ENCODE results near the gene RASAL3. TPM values are rescaled to one million over a fixed set of nuclear protein-coding genes. Genes with fewer than 3 reads are reported as not detected.

RASAL3 gene
- total RNA-seq, 1 experiment from 2014 or later = 0.57 TPM

DNA sequence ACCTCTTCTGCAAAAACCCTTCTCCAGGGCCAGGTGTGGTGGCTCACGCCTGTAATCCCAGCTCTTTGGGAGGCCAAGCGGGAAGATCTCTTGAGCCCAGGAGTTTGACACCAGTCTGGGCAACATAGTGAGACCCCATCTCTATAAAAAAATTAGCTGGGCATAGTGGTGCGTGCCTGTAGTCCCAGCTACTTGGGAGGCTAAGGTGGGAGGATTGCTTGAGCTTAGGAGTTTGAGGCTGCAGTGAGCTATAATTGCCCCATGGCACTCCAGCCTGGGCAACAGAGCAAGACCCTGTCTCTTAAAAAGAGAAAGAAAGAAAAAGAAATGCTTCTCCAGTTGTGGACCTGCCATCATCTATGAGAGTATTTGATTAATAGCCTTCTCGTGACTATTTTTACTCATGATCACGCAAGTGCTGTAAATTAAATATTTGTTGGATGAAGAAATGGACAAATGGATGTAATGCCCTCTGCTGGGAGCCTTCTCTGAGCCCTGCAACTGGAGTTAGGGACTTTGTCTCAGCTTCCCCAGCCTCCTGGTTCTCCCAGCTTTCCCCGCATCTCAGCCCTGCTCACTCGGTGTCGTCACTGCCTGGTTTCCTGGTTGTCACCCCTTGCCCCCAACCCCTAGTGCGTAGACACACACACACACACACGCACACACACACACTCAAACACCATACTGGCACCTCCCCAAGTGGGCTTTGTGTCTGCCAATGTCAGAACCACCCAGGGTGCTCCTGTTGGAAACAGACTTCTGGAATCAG lies 26.8 kb downstream of the RASAL3 start:
- no peak overlapping the region for H3K27ac ChIP-seq (ENCODE audit: low read depth, low read length)
- no peaks in the 10 kb centered on the region for H3K9me3 ChIP-seq (ENCODE audit: control insufficient read depth in 1 of 2, insufficient read depth in 1 of 2, low read depth in 1 of 2, low read length in 2 of 2)
- H3K79me2 ChIP-seq (ENCODE audit: insufficient read depth, low read length) = no peaks in the 10 kb centered on the region
- no peak for ATAC-seq
- H3K36me3 ChIP-seq (ENCODE audit: control insufficient read depth in 1 of 2, insufficient read depth in 2 of 2, low read length in 2 of 2) = no peaks in the 10 kb centered on the region
- no peak for DNase-seq (ENCODE audit: low read depth, low spot score)
- POLR2A ChIA-PET = interaction anchor here (1.7 kb wide), 1 partner anchor 19 kb away, joined by 5 read pairs; the partner anchor contains the start of gene AKAP8L
- RAD21 ChIA-PET (ENCODE audit: low non-redundant PET in 1 of 2, low total read pairs in 2 of 2, uncharacterized antibody in 2 of 2, unreplicated experiment in 2 of 2) = interaction anchor here in 1 of 2 experiments (0.6 kb wide), 1 partner anchor 78 kb away, joined by 5 read pairs; no protein-coding TSS in a partner anchor
- CTCF ChIA-PET = no interaction called here
- TF ChIP-seq EGR1 (IDR thresholded peaks at IDR 0.05; ENCODE audit: low read depth) (no peak), SP1 (IDR thresholded peaks at IDR 0.05; ENCODE audit: low read depth) (no peak), ZFX (IDR thresholded peaks at IDR 0.05) (no peak), FOSL1 (IDR thresholded peaks at IDR 0.05; ENCODE audit: low read depth) (no peak), CEBPB (IDR thresholded peaks at IDR 0.05; ENCODE audit: low read depth) (no peak), YY1 (IDR thresholded peaks at IDR 0.05; ENCODE audit: extremely low read depth, insufficient replicate concordance, low read depth, low read length) (no peak)
- TF ChIP-seq, protein P1, sequence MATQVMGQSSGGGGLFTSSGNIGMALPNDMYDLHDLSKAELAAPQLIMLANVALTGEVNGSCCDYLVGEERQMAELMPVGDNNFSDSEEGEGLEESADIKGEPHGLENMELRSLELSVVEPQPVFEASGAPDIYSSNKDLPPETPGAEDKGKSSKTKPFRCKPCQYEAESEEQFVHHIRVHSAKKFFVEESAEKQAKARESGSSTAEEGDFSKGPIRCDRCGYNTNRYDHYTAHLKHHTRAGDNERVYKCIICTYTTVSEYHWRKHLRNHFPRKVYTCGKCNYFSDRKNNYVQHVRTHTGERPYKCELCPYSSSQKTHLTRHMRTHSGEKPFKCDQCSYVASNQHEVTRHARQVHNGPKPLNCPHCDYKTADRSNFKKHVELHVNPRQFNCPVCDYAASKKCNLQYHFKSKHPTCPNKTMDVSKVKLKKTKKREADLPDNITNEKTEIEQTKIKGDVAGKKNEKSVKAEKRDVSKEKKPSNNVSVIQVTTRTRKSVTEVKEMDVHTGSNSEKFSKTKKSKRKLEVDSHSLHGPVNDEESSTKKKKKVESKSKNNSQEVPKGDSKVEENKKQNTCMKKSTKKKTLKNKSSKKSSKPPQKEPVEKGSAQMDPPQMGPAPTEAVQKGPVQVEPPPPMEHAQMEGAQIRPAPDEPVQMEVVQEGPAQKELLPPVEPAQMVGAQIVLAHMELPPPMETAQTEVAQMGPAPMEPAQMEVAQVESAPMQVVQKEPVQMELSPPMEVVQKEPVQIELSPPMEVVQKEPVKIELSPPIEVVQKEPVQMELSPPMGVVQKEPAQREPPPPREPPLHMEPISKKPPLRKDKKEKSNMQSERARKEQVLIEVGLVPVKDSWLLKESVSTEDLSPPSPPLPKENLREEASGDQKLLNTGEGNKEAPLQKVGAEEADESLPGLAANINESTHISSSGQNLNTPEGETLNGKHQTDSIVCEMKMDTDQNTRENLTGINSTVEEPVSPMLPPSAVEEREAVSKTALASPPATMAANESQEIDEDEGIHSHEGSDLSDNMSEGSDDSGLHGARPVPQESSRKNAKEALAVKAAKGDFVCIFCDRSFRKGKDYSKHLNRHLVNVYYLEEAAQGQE (IDR thresholded peaks at IDR 0.05; ENCODE audit: low read depth) = no peak
- TF ChIP-seq, protein P2, sequence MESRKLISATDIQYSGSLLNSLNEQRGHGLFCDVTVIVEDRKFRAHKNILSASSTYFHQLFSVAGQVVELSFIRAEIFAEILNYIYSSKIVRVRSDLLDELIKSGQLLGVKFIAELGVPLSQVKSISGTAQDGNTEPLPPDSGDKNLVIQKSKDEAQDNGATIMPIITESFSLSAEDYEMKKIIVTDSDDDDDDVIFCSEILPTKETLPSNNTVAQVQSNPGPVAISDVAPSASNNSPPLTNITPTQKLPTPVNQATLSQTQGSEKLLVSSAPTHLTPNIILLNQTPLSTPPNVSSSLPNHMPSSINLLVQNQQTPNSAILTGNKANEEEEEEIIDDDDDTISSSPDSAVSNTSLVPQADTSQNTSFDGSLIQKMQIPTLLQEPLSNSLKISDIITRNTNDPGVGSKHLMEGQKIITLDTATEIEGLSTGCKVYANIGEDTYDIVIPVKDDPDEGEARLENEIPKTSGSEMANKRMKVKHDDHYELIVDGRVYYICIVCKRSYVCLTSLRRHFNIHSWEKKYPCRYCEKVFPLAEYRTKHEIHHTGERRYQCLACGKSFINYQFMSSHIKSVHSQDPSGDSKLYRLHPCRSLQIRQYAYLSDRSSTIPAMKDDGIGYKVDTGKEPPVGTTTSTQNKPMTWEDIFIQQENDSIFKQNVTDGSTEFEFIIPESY (IDR thresholded peaks at IDR 0.05; ENCODE audit: extremely low read depth, insufficient replicate concordance, low read length) = no peak
- TF ChIP-seq, protein P3, sequence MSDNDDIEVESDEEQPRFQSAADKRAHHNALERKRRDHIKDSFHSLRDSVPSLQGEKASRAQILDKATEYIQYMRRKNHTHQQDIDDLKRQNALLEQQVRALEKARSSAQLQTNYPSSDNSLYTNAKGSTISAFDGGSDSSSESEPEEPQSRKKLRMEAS (IDR thresholded peaks at IDR 0.05) = no peak
- TF ChIP-seq, protein P4, sequence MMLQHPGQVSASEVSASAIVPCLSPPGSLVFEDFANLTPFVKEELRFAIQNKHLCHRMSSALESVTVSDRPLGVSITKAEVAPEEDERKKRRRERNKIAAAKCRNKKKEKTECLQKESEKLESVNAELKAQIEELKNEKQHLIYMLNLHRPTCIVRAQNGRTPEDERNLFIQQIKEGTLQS (IDR thresholded peaks at IDR 0.05) = no peak
- TF ChIP-seq, protein P5, sequence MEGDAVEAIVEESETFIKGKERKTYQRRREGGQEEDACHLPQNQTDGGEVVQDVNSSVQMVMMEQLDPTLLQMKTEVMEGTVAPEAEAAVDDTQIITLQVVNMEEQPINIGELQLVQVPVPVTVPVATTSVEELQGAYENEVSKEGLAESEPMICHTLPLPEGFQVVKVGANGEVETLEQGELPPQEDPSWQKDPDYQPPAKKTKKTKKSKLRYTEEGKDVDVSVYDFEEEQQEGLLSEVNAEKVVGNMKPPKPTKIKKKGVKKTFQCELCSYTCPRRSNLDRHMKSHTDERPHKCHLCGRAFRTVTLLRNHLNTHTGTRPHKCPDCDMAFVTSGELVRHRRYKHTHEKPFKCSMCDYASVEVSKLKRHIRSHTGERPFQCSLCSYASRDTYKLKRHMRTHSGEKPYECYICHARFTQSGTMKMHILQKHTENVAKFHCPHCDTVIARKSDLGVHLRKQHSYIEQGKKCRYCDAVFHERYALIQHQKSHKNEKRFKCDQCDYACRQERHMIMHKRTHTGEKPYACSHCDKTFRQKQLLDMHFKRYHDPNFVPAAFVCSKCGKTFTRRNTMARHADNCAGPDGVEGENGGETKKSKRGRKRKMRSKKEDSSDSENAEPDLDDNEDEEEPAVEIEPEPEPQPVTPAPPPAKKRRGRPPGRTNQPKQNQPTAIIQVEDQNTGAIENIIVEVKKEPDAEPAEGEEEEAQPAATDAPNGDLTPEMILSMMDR (IDR thresholded peaks at IDR 0.05 in 2 of 3, conservative IDR thresholded peaks at IDR 0.05 in 1 of 3; ENCODE audit: borderline replicate concordance in 1 of 3, insufficient read depth in 1 of 3, low read depth in 2 of 3, low read length in 2 of 3) = no peak
- H3K4me3 ChIP-seq (replicated peaks in 1 of 2; ENCODE audit: low read depth in 1 of 2, low read length in 2 of 2) = no peak overlapping the region
- intact Hi-C loops (cut with micrococcal nuclease) = no loop called here
- H4K20me1 ChIP-seq (ENCODE audit: insufficient read depth) = no peaks in the 10 kb centered on the region
- H3K4me2 ChIP-seq (ENCODE audit: low read length) = no peak overlapping the region
- BruUV-seq (replicated peaks) = no TSS peak
- no peak overlapping the region for H3K9ac ChIP-seq (ENCODE audit: low read length)
- H3K4me1 ChIP-seq (ENCODE audit: control insufficient read depth in 1 of 2, insufficient read depth in 2 of 2, low read length in 2 of 2) = peaks cover 6 to 10% of the 10 kb centered on the region in 2 experiments
- no peaks in the 10 kb centered on the region for H3K9me2 ChIP-seq (ENCODE audit: insufficient read depth)
- H3K27me3 ChIP-seq (ENCODE audit: insufficient read depth, low read length) = no peaks in the 10 kb centered on the region
- no peak overlapping the region for H2AFZ ChIP-seq (ENCODE audit: low read depth, low read length, poor library complexity, severe bottlenecking)
